ENCODE results near the gene FAM98A. TPM values are rescaled to one million over a fixed set of nuclear protein-coding genes. Genes with fewer than 3 reads are reported as not detected.

FAM98A gene
- total RNA-seq, 1 experiment from 2014 or later = 91.1 TPM

- Mint-ChIP-seq H3K4me3 (no peak overlapping the region), H3K27ac (no peak overlapping the region), H3K36me3 (no peaks in the 10 kb centered on the region), H3K27me3 (ENCODE audit: low read depth) (no peaks in the 10 kb centered on the region), H3K4me1 (peaks cover 11% of the 10 kb centered on the region), H3K9me3 (peaks cover 4% of the 10 kb centered on the region; the same call in 1 of the 2 replicates)
- ATAC-seq (no peak), DNase-seq (ENCODE audit: low spot score) (no peak)
- CTCF ChIA-PET = no interaction called here
- no peak for TF ChIP-seq E2F4 (CRISPR knock-in tag; IDR thresholded peaks at IDR 0.05; ENCODE audit: borderline replicate concordance, low read depth)
- no peak for TF ChIP-seq GABPB1 (CRISPR knock-in tag; IDR thresholded peaks at IDR 0.05)
- no peak for TF ChIP-seq MAX (CRISPR knock-in tag; IDR thresholded peaks at IDR 0.05)
- TF ChIP-seq FOXP4 (CRISPR knock-in tag; IDR thresholded peaks at IDR 0.05) = no peak
- no peak for TF ChIP-seq RORB (CRISPR knock-in tag; IDR thresholded peaks at IDR 0.05)
- no peak for TF ChIP-seq MLX (CRISPR knock-in tag; IDR thresholded peaks at IDR 0.05)
- TF ChIP-seq E2F1 (CRISPR knock-in tag; IDR thresholded peaks at IDR 0.05) = no peak
- TF ChIP-seq ATF3 (CRISPR knock-in tag; conservative IDR thresholded peaks at IDR 0.05) = no peak
- POLR2A ChIA-PET = no interaction called here
Observed at GRCh38 chr2:33541243-33541642, 57.9 kb downstream of the FAM98A start.

GRCh38 chr2:33535421-33535820 lies 63.7 kb downstream of the FAM98A start:
- H3K27me3 Mint-ChIP-seq (ENCODE audit: low read depth) = no peaks in the 10 kb centered on the region
- H3K9me3 Mint-ChIP-seq = peaks cover 4% of the 10 kb centered on the region; the same call in 1 of the 2 replicates
- H3K27ac Mint-ChIP-seq = no peak overlapping the region
- DNase-seq (ENCODE audit: low spot score) (no peak), ATAC-seq (no peak)
- no peak overlapping the region for H3K4me3 Mint-ChIP-seq
- H3K4me1 Mint-ChIP-seq = peaks cover 9% of the 10 kb centered on the region
- ChIA-PET CTCF (interaction anchor here (1.0 kb wide), 1 partner anchor 94 kb away, joined by 3 read pairs; no protein-coding TSS in a partner anchor), POLR2A (no interaction called here)
- H3K36me3 Mint-ChIP-seq = no peaks in the 10 kb centered on the region
- TF ChIP-seq FOXJ3 (CRISPR knock-in tag; IDR thresholded peaks at IDR 0.05; ENCODE audit: borderline replicate concordance) (no peak), E2F4 (CRISPR knock-in tag; IDR thresholded peaks at IDR 0.05; ENCODE audit: borderline replicate concordance, low read depth) (no peak), SMAD3 (CRISPR knock-in tag; IDR thresholded peaks at IDR 0.05; ENCODE audit: borderline replicate concordance) (no peak), USF1 (CRISPR knock-in tag; IDR thresholded peaks at IDR 0.05) (no peak), ZNF425 (CRISPR knock-in tag; conservative IDR thresholded peaks at IDR 0.05) (no peak), ZNF532 (CRISPR knock-in tag; IDR thresholded peaks at IDR 0.05; ENCODE audit: borderline replicate concordance) (no peak), KAT7 (CRISPR knock-in tag; IDR thresholded peaks at IDR 0.05; ENCODE audit: borderline replicate concordance) (no peak), CBFB (CRISPR knock-in tag; IDR thresholded peaks at IDR 0.05; ENCODE audit: low read depth) (no peak)

Data from WTC11 (cell line).